Upper lobe of right lung (tissue), 1 donor: ENCODE measurements around the gene SUSD2. TPM values are rescaled to one million over a fixed set of nuclear protein-coding genes. Genes with fewer than 3 reads are reported as not detected.

ENCODE experiments used
- ATAC-seq: fragments of 200-7000 bp; cut with Tn5 transposase; one replicate; pipeline ENCODE4 v1.9.1; 2020; ENCODE audit warnings: mild to moderate bottlenecking, moderate library complexity
- DNase-seq: peaks from one replicate; pipeline ENCODE4 v3.0.0-alpha.2; 2020
- H3K27ac ChIP-seq: fragments of 200-600 bp; one replicate; pipeline ENCODE4 v1.8.0; 2022
- H3K27me3 ChIP-seq: fragments of 200-600 bp; one replicate; pipeline ENCODE4 v1.8.0; 2022; ENCODE audit warnings: mild to moderate bottlenecking
- H3K36me3 ChIP-seq: fragments of 200-600 bp; one replicate; pipeline ENCODE4 v1.8.0; 2022
- H3K4me1 ChIP-seq: fragments of 200-600 bp; one replicate; pipeline ENCODE4 v1.8.0; 2022
- H3K4me3 ChIP-seq: fragments of 200-600 bp; one replicate; pipeline ENCODE4 v1.8.0; 2022; ENCODE audit warnings: mild to moderate bottlenecking
- H3K9me3 ChIP-seq: fragments of 200-600 bp; one replicate; pipeline ENCODE4 v1.8.0; 2022
- intact Hi-C: fragments of 100-400 bp; cut with DNase I; formaldehyde crosslinking; loops from one replicate; pipeline ENCODE4 v1.11.0; 2022
- total RNA-seq: library from RNA; stranded (reverse); fragmentation: NEBNext Ultra II Directional; extraction: Animal tissue kit (Norgen Biotek cat#: 25700); gene quantifications from one replicate; pipeline ENCODE4 v1.2.1, GENCODE V29; 2021
- TF ChIP-seq, protein P1 (sequence below): fragments of 200-600 bp; IDR thresholded peaks from one replicate; pipeline ENCODE4 v1.8.0; 2022; ENCODE audit warnings: antibody characterized with exemption
- donor health status: DM: no; HTN: yes; CAD: no; lungs with severe emphysema.

Gene SUSD2
- total RNA-seq, 1 donor from 2014 or later = 277 TPM

DNA sequence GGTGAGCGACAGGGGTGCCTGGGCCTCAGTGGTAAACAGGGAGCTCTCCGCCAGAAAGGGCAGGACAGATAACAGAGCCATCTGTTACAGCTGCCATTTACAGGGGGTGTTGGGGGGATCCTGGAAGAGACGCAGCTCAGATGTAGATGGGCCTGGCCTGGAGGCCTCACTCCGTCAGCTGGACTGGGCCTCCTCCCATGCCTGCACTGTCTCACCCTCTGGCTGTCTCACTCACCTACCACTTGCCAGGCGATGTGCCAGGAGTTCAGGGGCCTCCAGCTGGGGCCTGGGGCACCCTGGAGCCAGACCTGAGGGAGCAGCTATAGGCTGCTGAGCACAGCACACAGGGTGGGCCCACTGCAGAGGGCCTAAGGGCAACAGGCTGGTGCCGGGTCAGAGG, 16.3 kb upstream of the SUSD2 start:
- Histone ChIP-seq H3K27ac (no peak overlapping the region), H3K4me3 (no peak overlapping the region), H3K36me3 (peaks cover 64% of the 10 kb centered on the region), H3K27me3 (no peaks in the 10 kb centered on the region), H3K4me1 (peaks cover 18% of the 10 kb centered on the region), H3K9me3 (no peaks in the 10 kb centered on the region)
- intact Hi-C loops = no loop called here
- DNase-seq (no peak), ATAC-seq (no peak)
- TF ChIP-seq, protein P1, sequence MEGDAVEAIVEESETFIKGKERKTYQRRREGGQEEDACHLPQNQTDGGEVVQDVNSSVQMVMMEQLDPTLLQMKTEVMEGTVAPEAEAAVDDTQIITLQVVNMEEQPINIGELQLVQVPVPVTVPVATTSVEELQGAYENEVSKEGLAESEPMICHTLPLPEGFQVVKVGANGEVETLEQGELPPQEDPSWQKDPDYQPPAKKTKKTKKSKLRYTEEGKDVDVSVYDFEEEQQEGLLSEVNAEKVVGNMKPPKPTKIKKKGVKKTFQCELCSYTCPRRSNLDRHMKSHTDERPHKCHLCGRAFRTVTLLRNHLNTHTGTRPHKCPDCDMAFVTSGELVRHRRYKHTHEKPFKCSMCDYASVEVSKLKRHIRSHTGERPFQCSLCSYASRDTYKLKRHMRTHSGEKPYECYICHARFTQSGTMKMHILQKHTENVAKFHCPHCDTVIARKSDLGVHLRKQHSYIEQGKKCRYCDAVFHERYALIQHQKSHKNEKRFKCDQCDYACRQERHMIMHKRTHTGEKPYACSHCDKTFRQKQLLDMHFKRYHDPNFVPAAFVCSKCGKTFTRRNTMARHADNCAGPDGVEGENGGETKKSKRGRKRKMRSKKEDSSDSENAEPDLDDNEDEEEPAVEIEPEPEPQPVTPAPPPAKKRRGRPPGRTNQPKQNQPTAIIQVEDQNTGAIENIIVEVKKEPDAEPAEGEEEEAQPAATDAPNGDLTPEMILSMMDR = no peak

DNA sequence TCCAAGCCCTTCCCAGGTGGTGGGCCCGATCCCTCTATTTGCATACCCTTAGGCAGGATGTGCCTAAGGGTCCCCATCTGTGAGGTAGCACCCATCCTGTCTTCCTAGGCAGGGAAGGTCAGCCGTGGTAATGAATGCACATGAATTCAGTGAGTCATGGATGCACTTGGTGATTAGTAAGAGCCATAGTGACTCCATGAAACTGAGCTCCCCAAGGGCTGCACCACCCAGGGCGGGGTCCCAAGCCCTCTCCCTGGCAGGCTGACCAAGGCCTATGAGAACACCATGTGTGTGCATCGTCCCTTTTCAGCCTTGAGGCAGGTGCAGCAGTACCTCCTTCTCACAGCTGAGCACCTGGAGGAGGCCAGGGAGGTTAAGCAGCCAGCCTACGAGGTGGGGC, 15.6 kb upstream of the SUSD2 start:
- TF ChIP-seq, protein P1 = no peak
- ATAC-seq (no peak), DNase-seq (no peak)
- Histone ChIP-seq H3K9me3 (no peaks in the 10 kb centered on the region), H3K27me3 (no peaks in the 10 kb centered on the region), H3K27ac (no peak overlapping the region), H3K4me3 (no peak overlapping the region), H3K36me3 (peaks cover 71% of the 10 kb centered on the region), H3K4me1 (peaks cover 11% of the 10 kb centered on the region)
- intact Hi-C loops = no loop called here

DNA sequence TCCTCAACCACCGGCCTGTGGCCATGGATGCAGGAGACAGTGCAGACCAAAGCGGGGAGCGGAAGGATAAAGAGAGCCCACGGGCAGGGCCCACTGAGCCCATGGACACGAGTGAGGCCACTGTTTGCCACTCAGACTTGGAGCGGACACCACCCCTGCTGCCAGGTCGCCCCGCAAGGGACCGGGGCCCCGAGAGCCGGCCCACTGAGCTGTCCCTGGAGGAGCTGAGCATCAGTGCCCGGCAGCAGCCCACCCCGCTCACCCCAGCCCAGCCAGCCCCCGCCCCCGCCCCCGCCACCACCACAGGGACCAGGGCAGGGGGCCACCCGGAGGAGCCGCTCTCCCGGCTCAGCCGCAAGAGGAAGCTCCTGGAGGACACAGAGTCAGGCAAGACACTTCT, 14.5 kb upstream of the SUSD2 start:
- Histone ChIP-seq H3K27me3 (no peaks in the 10 kb centered on the region), H3K9me3 (no peaks in the 10 kb centered on the region), H3K27ac (no peak overlapping the region), H3K4me3 (no peak overlapping the region), H3K36me3 (peaks cover 82% of the 10 kb centered on the region), H3K4me1 (peaks cover 7% of the 10 kb centered on the region)
- ATAC-seq (no peak), DNase-seq (no peak)
- intact Hi-C loops = no loop called here
- TF ChIP-seq, protein P1 = no peak

DNA sequence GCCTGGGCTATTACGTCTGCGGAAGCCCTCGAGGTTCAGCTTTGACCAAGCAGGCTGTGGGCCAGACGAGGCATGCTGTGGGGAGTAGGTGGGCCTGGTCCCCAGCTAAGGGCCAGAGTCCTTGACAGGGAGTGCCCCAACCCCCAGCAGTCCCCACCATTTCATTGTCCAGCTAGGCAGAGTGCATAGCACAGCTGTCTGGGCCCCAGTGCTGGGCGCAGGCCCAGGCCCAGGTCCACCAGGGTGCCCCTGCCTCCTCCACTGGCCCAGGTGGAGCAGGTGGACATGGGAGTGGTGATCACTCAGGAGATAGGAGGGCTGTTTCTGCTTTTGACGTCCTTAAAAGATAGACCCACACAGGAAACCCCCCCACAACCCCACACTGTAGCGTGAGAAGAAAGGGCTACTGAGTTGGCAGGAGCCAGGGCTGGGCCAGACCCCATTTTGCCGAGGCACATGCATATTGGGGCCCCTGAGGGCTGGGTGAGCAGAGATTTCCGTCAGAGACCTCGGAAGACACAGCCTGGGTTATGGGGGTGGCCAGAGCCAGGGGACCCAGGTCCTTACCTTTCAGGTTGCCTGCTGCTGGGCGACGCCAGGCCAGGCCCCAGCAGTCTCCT, 11.7 kb upstream of the SUSD2 start:
- TF ChIP-seq, protein P1 = no peak
- Histone ChIP-seq H3K27ac (no peak overlapping the region), H3K4me1 (no peaks in the 10 kb centered on the region), H3K4me3 (no peak overlapping the region), H3K27me3 (no peaks in the 10 kb centered on the region), H3K36me3 (peaks cover 98% of the 10 kb centered on the region), H3K9me3 (no peaks in the 10 kb centered on the region)
- DNase-seq = no peak
- no peak for ATAC-seq
- intact Hi-C loops = loop anchor here (10.0 kb wide), 1 partner anchor 65 kb away; no protein-coding TSS in a partner anchor

DNA sequence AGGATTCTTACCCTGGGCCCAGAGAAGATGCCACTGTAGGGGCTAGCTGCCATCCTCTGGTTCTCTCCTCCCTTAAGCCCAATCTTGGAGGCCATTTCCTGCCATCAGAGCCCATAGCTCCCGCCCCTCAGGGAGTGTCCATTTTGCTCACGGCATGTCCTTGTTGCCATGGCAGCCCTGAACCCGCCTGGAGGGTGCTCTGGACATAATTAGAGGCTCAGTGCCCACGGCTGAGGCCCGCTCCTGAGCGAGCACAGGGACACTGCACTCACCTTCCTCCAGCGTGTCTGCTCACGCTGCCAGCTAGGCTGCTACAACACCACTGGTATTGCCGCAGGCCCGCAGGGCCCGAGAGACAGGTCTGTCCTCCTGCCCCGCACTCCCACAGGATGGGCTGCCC, 11.1 kb upstream of the SUSD2 start:
- DNase-seq = no peak
- TF ChIP-seq, protein P1 = no peak
- H3K36me3 ChIP-seq = peaks cover 97% of the 10 kb centered on the region
- H3K4me3 ChIP-seq = no peak overlapping the region
- no peak for ATAC-seq
- H3K9me3 ChIP-seq = no peaks in the 10 kb centered on the region
- no peak overlapping the region for H3K27ac ChIP-seq
- intact Hi-C loops = loop anchor here (10.0 kb wide), 1 partner anchor 65 kb away; no protein-coding TSS in a partner anchor
- no peaks in the 10 kb centered on the region for H3K4me1 ChIP-seq
- H3K27me3 ChIP-seq = no peaks in the 10 kb centered on the region
